NCI-H1694 (cell line): ENCODE results near the gene ABCC8.

Source experiments
- DNase-seq: peaks from one replicate; lab custom pipeline; 2025; lab: John Stamatoyannopoulos, UW

Gene ABCC8

DNA sequence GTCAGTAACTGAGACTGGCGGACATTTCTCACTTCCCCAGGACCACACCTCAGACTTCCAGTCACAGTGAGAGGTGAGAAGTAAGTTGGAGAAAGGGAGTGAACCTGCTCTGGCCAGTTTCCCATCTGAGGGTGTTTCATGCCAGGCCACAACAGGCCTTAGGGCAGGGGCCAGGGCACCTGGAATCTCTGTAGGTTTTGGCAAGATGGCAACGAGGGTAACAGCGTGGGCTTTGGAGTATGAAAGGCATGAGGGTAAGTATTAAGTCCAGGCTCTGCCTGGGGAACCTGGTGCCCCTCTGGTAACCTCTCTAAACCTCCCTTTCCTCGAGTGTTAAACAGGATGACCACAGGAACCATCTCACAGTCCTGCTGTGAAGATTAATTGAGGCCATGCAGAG lies 28.5 kb upstream of the ABCC8 start:
- no peak for DNase-seq

DNA sequence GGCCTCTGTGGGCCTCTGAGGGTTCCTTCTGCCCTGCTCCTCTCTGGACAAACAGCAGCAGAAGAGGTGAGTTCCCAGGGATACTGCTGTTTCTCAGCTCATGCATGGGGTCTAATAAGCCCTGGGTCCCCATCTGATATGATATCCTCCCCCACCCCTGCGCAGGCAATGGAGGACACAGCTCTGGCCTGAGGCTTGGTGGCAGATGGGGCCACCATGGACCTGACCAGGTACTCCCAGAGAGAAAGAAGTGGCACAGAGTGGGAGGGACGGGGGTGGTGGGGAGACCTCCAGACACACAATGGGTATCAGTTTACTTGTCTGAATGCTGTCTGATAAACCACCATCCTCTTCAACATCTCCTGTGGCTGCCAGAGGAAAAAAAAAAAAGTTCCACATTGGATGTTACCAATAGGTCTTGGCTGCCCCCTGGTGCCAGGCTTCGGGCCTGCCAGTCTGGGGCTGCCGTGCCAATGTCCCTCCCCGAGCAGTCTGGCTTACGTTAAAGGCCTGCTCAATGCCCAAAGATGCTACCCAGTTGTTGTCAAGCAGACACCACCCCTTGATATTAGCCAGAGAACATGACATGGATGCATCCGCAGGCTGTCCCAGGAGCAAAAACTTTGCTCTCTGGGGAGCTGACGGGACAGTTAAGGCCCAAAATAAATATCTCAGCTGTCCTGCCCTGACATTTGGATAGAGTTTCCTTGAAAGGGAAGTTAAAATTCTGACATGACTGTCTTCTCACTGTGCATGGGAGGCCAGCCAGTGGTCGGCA lies 27.9 kb upstream of the ABCC8 start:
- peak; percentile 72 for DNase-seq

DNA sequence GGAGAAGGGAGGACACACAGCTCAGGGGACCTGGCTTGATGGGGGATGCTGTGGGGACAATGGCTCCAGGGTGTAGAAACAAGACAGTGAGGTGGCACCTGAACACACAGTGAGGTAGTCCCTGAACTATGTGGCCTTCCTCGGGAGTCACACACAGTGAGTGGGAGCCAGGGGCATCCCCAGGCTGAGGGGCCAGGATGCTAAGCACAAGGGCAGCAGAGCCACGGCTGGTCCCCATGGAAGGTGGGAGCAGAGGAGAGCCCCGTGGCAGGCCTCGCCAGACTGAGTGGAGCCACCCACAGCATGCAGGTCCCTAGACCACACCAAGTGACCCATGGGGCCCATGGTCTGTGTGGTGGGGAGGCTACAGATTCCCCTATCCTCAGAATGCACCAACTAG lies 26.0 kb upstream of the ABCC8 start:
- no peak for DNase-seq

DNA sequence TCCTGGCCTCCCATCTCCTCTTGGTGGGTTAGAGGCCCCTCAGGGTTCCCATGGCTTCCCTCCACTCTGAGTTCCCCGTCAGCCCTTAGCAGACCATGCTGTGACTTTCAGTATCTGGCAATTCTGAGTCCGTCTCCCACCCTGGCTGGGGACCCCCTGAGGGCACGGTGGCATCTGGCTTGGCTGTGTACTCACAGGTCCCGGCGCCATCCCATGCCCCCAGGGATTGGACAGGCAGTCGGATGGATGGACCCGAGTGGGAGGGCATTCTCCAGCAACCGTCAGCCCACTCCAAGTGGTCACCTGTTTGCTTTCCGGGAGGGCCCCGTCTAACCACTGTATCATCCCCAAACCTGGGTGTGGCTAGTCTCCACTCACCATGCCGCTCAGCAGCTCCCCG lies 24.0 kb upstream of the ABCC8 start:
- no peak for DNase-seq

DNA sequence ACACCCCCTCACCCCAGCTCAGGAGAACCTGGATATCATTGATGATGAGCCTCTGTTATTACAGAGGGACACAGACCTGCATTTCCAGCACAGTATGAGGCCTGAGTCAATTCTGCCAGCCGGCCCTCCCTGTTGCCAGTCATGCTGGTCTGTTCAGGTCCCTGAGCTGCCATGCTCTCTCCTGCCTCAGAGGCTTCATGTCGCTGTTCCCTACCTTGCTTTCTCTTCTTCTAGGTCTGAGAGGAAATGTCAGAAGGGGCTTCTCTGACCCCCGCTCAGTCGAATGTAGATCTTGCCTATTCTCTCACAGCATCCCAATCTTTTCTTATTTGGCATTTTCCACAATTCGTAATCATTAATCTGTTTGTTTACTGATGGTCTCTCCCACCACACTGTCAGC lies 21.8 kb upstream of the ABCC8 start:
- DNase-seq, result no peak

DNA sequence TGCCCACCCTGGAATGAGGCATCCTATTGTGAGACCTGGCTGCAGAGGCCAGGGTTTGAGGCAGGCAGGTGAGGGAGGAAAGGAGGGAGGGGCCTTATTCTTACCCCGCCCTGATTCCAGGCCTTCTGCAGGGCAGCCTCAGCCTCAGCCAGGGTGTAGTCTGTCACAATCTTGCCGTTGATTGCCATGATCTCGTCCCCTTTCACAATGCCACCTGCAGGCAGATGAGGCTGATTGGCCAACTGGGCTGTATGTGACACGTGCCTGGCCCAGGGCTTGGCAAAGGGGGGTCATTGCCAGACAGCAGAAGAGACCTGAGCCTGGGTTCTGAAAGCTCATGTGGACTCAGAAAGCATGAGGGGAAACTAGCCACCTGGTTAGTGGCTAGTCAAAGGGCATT lies 21.4 kb upstream of the ABCC8 start:
- DNase-seq, result no peak

DNA sequence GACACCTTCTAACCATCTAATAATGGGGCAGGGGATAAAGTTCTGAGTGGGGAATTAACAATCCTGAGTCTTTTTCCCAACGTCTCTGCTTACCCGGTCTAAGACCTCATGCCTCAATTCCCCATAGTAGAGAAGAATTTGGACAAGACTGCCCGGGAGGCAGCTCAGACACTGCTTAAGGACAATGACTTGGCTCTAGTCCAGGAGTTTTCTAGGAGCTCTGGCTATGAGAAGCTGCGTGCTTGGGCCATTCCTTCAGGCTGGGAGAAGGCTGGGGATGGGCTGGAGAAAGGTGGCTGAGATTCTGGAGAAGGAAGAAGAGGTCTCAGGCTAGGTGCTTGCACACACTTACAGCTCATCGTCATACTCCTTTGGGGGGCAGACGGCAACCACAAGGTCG lies 19.8 kb upstream of the ABCC8 start:
- DNase-seq, result no peak

DNA sequence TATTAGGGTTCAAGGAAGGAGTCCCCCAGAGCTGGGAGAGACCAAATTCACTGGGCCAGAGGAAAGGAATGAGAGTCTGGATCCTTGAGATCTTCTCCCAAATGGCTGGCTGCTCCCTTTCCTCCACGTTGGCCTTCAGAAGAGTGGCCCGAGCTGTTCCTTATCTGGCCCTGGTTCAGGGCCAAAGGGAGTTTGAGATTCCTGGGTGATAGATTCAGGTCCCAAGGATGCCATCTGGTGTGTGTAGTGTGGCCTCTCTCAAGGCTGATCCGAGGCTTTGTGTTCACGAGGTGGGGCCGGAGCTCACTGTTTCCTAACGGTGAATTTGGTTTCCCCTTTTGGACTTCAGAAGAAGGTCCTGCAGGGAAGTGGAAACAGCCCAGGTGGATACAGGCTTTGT lies 17.4 kb upstream of the ABCC8 start:
- no peak for DNase-seq

DNA sequence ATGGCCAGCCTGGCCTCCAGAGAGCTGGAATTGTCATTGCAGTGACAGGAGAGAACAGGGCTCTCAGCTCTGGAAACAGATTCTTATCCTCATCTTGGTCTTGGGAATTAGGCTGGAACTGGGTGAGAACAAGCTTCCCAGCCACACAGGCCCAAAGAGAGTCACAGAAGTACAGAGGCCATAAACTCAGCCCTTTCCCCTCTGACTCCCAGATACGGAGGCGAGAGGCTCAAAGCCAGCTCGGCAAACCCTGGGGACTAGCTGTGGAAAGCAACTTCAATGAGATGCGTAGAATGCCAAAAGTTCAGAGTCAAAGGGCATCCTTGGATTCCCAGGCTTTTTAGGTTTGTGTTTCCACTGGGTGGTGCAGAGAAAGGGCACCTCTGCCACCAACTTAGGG lies 14.3 kb upstream of the ABCC8 start:
- no peak for DNase-seq

DNA sequence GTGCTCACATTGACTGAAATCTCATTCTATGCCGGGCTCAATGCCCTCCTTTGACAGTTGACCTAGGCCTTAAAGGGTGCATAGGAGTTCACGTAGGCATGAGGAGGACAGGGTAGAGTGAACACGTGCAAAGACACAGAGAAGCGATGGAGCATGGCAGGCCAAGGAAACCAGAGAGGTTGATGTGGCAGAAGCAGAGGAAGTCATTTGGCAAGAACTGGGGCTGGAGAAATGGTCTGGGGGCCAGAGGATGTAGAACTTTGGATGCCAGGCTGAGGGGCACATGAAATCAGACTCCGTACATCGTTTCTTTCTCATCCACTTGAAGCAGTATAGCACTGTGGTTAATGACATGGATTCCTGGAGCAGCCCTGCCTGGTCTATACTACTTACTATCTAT lies 13.6 kb upstream of the ABCC8 start:
- DNase-seq, result no peak

DNA sequence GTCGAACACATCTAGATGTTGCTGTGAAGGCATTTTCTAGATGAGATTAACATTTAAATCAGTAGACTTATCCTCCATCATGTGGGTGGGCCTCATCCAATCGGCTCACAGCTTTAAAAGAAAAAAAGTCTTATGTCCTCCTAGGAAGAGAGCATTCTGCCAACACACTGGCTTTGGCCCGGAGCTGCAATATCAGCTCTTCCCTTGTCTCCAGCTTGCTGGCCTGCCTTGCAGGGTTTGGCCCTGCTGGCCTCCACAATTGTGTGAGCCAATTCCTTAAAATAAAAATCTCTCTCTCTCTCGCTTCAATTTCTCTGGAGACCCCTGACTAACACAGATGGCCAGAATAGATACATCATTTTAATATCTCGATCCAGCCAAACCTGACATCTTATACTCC lies 13.1 kb upstream of the ABCC8 start:
- DNase-seq, result no peak

DNA sequence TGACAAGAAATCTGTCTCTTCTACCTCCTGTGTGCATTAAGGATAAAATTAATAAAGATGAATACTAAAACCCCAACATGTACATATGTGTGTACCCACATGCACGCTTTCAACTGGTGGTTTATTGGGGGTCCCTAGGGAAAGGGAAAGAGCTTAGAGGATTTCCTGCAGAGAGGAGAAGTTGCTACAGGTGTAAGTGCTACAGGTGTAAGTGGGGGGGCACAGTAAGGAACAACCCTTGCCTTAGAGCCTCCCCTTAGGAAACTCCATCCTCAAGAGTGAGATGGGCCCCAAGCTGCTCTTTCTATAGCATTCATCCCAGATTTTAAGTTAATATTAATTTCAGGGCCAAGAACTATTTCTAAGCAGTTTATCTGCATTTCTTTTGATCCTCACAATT lies 11.9 kb upstream of the ABCC8 start:
- DNase-seq, result no peak

DNA sequence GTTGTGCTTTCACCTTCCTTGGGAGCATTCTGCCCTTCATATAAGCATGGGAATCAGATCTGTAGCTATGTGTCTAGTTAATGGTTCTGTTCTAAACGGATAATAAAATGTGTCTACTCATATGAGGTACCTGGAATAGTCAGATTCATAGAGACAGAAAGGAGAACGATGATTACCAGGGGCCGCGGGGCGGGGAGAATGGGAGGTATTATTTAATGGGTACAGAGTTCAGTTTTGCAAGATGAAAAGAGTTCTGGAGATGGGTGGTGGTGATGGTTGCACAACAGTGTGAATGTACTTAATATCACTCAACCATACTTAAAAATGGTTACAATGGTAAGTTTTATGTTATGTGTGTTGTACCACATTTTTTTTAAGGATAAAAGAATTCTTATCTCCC lies 10.0 kb upstream of the ABCC8 start:
- DNase-seq, result no peak

DNA sequence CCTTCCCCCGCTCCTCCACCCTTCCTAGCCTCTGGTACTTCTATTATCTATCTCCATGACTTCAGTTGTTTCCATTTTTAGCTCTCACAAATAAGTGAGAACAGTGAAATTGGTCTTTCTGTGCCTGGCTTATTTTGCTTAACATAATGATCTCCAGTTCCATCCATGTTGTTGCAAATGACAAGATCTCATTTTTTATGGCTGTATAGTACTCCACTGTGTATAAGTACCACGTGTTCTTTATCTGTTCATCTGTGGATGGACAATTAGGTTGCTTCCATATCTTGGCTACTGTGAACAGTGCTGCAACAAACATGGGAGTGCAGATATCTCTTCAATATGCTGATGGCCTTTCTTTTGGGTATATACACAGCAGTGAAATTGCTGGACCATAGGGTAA lies 6.9 kb upstream of the ABCC8 start:
- no peak for DNase-seq

DNA sequence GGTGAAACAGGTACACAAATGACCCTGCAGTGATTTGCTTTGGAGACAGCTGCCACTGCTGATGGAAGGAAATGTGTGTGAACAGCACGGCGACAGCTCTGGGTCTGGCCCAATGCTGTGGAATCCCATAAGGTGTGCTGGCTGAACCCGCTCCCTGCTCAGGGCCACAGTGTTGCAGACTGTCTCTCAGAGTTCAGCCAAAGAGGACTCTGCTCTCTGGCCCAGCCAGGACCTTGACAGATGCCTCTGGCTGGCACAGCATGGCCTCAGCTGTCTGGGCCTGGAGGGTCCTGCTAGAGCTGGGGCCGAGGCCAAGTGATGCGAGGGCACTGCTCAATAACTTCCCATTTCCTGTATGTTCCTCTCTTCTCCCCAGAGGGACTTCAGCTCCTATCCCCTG lies 5.3 kb upstream of the ABCC8 start:
- DNase-seq, result no peak

DNA sequence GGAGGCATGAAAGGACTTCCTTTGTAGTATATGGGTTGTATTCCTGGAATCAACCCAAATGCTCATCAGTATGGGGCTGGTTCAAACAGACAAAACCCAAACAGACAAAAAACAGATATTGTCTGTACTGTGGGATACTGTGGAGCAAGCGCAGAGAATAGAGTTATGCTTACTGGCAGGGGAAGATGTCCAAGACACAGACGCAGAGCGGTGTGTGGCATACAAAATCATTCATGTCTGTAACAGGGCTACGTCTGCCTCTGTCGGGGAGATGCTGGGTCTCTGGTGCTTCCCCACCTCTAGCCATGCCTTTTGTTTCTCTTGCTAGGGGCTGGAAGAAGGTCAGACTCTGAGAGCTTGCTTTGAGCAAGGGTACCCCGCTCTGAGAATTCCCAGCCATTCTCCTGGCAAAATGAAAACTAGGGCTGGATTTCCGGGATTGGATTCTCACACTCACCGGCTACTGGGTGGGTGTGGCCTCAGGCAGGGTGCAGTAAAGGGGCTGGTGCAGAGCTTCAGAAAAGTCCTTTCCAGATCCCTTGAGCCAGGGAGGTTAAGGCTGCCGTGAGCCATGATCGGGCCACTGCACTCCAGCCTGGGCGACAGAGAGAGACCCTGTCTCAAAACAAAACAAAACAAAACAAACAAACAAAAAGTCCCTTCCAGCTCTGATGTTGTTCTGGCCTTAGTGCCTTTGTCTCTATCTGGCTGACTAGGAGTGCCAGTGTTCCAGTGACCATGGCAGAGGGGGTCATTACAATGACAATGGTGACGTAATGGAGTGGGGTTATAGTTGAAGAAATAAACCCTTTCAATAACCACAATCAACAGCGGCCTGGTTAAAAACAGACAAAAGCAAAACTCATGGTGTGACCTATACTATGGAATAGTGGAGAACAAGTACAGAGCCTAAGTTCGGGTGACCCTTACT lies 2.9 kb upstream of the ABCC8 start:
- peak; percentile 19 for DNase-seq

DNA sequence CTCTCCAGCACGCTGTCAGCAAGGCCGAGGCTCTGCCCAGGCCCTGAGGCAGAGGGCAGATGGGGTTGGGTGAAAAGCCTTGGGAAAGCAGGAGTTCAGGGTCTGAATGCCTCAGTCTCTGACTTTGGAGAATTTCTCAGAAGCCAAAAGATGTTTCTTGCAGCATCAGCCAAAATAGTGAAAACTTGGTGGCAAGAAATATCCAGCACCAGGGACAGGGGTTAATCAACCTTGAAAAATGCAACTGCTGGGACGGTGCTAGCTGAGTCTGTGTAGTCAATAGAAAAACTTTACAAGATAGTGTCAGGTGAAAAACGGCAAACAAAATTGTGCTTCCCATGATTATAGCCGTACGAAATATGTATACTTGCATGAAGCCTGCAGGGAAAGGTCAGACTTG lies 1.4 kb upstream of the ABCC8 start:
- DNase-seq, result no peak

DNA sequence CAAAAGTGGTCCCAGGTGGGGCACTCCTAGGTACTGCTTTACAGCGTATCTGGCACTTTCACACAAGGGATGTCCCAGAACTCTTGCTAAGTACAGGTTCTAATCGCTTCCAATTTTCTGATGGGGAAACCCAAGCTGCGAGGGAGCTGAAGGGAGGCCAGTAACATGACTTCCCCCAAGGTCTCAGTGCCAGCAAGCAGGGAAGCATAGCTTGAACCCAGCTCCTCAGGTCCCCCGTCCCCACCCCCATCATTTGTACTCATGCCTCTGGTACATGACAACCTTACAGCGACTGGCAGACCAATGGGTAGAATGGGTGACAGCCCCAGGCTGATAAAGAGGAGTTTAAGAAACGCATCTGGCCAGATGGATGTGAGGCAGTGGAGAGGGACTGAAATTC lies 716 bp upstream of the ABCC8 start:
- no peak for DNase-seq

DNA sequence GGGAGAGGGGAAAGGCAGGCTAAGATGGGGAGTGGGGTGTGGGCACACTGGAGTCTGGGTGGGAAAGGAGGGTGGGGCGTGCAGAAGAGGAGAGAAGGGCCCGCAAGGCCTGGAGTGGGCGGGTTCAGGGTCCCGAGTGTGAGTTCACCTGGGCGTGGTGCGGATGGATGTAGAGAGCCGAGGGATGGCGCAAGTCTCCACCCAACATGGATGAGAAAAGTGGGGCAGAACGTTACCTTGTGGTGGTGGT lies 364 bp upstream of the ABCC8 start:
- DNase-seq, result no peak

DNA sequence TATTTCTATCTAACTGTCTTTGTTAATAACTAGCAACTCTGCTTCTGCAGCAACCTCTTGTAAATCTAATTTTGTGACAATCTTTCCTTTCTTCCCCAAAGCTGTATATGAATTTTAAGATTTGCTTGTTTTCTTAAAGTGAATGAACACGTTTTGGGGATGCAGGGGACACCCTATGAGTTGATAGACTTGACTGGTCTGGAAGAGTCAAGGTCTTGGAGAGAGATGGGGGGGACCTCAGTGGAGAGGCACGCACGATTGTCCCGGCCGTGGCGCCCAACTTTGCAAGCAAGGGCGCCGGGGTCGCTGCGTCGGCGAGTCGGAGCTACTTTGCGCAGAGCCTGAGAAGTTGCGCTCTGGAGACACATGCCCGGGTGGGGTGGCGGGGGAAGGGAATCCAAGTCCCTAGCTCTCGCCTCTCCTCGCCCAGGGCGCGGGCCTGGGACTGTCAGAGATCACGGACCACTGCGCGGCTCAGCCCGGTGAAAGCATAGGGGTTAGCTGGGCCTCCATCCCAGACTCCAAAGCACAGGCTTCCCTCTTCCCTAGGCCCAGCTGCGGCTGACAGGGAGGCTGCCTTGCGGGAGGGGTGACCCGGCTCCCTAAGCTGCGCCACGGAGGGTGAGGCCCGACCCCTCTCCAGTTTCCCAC lies 854 bp downstream of the ABCC8 start:
- no peak for DNase-seq

DNA sequence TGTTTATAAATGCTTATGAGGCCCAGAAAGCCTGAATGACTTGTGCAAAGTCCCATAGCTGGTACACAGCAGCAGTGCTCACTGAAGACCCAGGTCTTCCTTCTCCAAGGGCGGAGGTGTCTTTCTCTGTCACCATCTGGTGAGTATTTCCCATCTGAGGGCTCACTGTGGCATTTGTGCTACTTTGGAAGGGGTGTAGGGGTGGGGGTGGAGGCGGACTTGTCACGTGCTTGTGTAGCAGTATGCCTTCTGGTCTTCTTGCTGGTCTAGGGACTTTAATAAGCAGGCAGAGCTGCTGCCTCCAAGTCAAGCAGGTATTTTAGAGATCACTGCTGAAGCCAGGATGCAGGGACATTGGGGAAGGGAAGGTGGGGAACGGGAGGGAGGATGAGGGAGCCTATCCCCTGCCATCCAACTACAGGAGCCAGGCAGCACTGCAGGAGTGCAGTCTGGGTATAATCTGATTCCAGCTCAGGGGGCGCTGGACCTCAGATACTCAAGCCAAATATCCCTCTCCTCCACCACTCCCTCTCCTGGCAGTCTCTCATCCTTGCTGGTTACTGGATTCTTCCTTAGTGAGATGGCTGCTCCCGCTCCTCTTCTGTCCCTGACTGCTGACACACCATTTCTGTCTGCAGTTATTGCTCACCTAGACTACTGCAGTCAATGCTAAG lies 3.4 kb downstream of the ABCC8 start:
- DNase-seq, result no peak

DNA sequence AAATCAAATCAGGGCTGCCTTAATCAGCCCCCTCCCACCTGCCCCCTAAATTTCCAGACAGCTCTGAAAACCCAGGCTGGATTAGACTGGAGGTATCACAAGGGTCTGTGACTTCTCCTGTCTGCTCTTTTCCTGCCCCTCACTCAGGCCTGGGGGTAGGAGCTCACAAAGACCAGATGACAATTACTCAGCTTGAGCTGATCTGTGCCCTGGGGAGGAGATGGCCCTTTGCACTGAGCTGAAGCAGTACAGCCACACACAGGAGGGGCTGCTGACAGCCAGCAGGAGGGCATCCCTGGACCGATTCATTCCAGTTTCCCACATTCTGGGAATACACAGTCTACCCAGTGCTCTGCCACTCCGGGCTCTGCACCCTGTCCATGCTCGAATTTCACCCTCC lies 4.2 kb downstream of the ABCC8 start:
- no peak for DNase-seq

DNA sequence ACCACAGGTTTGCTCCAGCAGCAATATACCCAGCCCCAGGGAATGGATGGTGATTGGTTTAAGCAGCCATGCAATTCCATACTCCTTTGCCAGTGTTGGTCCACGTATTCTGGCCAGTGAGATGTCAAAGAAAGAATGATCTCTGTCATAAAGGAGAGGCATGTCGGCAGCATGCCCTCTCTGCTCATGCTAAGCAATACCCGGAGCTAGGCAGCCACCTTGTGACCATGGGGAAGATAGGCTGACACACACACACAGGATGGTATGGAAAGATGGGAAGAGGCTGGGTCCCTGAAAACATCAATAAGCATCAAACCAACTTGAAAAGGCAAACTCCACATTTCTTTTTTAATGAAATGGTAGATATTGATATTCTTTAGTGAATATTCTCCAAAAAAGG lies 5.1 kb downstream of the ABCC8 start:
- no peak for DNase-seq
